HEK293 (cell line): ENCODE measurements around the gene ACAP2.

Source experiments
- CTCF ChIA-PET: fragments of 350-600 bp; formaldehyde crosslinking; extraction: SDS; loops from one replicate; lab custom pipeline; 2021; ENCODE audit warnings: antibody characterized with exemption; lab: Yijun Ruan, JAX
- POLR2A ChIA-PET: fragments of 300-600 bp; formaldehyde crosslinking; extraction: SDS; loops from one replicate; lab custom pipeline; 2020; ENCODE audit warnings: antibody characterized with exemption, inconsistent platforms; lab: Yijun Ruan, JAX
- H3K27ac ChIP-seq: fragments of 200-500 bp; sonication (Bioruptor generic); 2 replicates; pipeline ENCODE4 v1.5.1; 2014; ENCODE audit warnings: low read depth, low read length, control low read depth, inconsistent platforms; ENCODE audit errors: extremely low read depth
- H3K36me3 ChIP-seq, 2 experiments: fragments of 200-500 bp in 1 of 2; sonication (Bioruptor generic) in 1 of 2; 1 replicate in 1 of 2; 2 replicates in 1 of 2; pipeline ENCODE4 v1.5.1; 2014 to 2017; ENCODE audit warnings: inconsistent platforms in 2 of 2, low read length in 2 of 2; ENCODE audit not compliant: control insufficient read depth in 2 of 2, insufficient read depth in 1 of 2
- H3K4me1 ChIP-seq: fragments of 200-500 bp; sonication (Bioruptor generic); 2 replicates; pipeline ENCODE4 v1.5.1; 2014; ENCODE audit warnings: mild to moderate bottlenecking, low read length, inconsistent platforms; ENCODE audit not compliant: control insufficient read depth, insufficient read depth
- H3K4me3 ChIP-seq: 2 replicates; pipeline ENCODE4 v1.5.1; 2011; ENCODE audit warnings: low read depth, mild to moderate bottlenecking, control low read depth, low read length, moderate library complexity
- H3K9me3 ChIP-seq: fragments of 200-500 bp; sonication (Bioruptor generic); 2 replicates; pipeline ENCODE4 v1.5.1; 2014; ENCODE audit warnings: low read depth, low read length, inconsistent platforms; ENCODE audit not compliant: control insufficient read depth, insufficient read depth
- EGR2 ChIP-seq: fragments of 450-650 bp; formaldehyde crosslinking; IDR thresholded peaks from 2 replicates; pipeline ENCODE4 v1.5.1; 2016; ENCODE audit warnings: low read depth, missing biosample characterization, missing genetic modification characterization
- ELK4 ChIP-seq: IDR thresholded peaks from 2 replicates; pipeline ENCODE4 v1.6.1; 2011; ENCODE audit warnings: mild to moderate bottlenecking, low read depth, low read length, borderline replicate concordance
- GLI4 ChIP-seq: fragments of 450-650 bp; formaldehyde crosslinking; IDR thresholded peaks from 2 replicates; pipeline ENCODE4 v1.5.1; 2016; ENCODE audit warnings: missing biosample characterization, missing genetic modification characterization
- MYNN ChIP-seq: fragments of 450-650 bp; formaldehyde crosslinking; IDR thresholded peaks from 2 replicates; pipeline ENCODE4 v1.5.1; 2016; ENCODE audit warnings: missing biosample characterization, missing genetic modification characterization, borderline replicate concordance
- PRDM6 ChIP-seq: fragments of 450-650 bp; formaldehyde crosslinking; IDR thresholded peaks from 2 replicates; pipeline ENCODE4 v1.5.1; 2017; ENCODE audit warnings: missing biosample characterization, missing genetic modification characterization
- RBAK ChIP-seq: fragments of 450-650 bp; formaldehyde crosslinking; IDR thresholded peaks from 2 replicates; pipeline ENCODE4 v1.5.1; 2016; ENCODE audit warnings: missing biosample characterization, missing genetic modification characterization
- TRIM28 ChIP-seq: IDR thresholded peaks from 2 replicates; pipeline ENCODE4 v1.6.1; 2011; ENCODE audit warnings: low read length, control low read depth, borderline replicate concordance
- ZBTB49 ChIP-seq: fragments of 450-650 bp; formaldehyde crosslinking; IDR thresholded peaks from 2 replicates; pipeline ENCODE4 v1.5.1; 2016; ENCODE audit warnings: missing biosample characterization, missing genetic modification characterization, low read depth
- ZFP37 ChIP-seq: fragments of 450-650 bp; formaldehyde crosslinking; IDR thresholded peaks from 2 replicates; pipeline ENCODE4 v1.5.1; 2016; ENCODE audit warnings: missing biosample characterization, missing genetic modification characterization
- ZNF121 ChIP-seq: fragments of 450-650 bp; formaldehyde crosslinking; IDR thresholded peaks from 2 replicates; pipeline ENCODE4 v1.5.1; 2016; ENCODE audit warnings: missing biosample characterization, missing genetic modification characterization
- ZNF311 ChIP-seq: fragments of 450-650 bp; formaldehyde crosslinking; IDR thresholded peaks from 2 replicates; pipeline ENCODE4 v1.5.1; 2017; ENCODE audit warnings: missing biosample characterization, missing genetic modification characterization, borderline replicate concordance
- ZNF513 ChIP-seq: fragments of 450-650 bp; IDR thresholded peaks from 2 replicates; pipeline ENCODE4 v1.5.1; 2018; ENCODE audit warnings: missing biosample characterization, missing genetic modification characterization
- ZNF654 ChIP-seq: fragments of 450-650 bp; formaldehyde crosslinking; IDR thresholded peaks from 2 replicates; pipeline ENCODE4 v1.5.1; 2016; ENCODE audit warnings: low read depth, missing biosample characterization, missing genetic modification characterization
- ZNF701 ChIP-seq: fragments of 450-650 bp; formaldehyde crosslinking; IDR thresholded peaks from 2 replicates; pipeline ENCODE4 v1.5.1; 2016; ENCODE audit warnings: missing biosample characterization, missing genetic modification characterization
- TF ChIP-seq, protein P1 (sequence below): fragments of 450-650 bp; formaldehyde crosslinking; IDR thresholded peaks from 2 replicates; pipeline ENCODE4 v1.5.1; 2016; ENCODE audit warnings: missing biosample characterization, missing genetic modification characterization

Gene ACAP2

DNA sequence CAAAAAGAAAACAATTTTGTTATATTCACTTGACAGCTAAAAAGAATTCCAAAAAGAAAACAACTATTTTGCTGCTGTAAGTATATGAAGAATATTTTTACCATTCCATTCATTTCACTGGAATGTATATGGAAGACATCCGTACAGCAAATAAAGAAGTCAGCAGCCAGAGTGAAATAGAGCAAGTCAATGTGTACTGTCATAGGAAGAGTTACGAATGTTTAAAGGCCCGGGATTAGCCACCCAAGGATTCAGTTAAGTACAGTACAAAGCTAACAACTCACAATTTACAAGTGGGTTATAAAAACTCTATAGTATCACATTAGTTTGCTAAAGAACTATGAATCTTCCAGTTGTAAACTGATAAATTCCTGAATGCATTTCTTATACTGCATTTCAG, 157.4 kb downstream of the ACAP2 start:
- Histone ChIP-seq H3K4me3 (no peak overlapping the region), H3K9me3 (no peaks in the 10 kb centered on the region), H3K27ac (no peak overlapping the region), H3K4me1 (no peaks in the 10 kb centered on the region), H3K36me3 (peaks cover 0 to 17% of the 10 kb centered on the region in 2 experiments; a peak in 2 of 3 replicates)
- no peak for TF ChIP-seq ZNF121 (tag by site-specific recombination)
- CTCF ChIA-PET: interaction anchor here (0.7 to 1.1 kb wide), 2 partner anchors 14 to 234 kb away, joined by 3 to 5 read pairs; partner anchors contain the start of gene XXYLT1
- POLR2A ChIA-PET: no interaction called here

GRCh38 chr3:195284842-195285241, 158.0 kb downstream of the ACAP2 start:
- Histone ChIP-seq H3K36me3 (peaks cover 0 to 14% of the 10 kb centered on the region in 2 experiments; a peak in 2 of 3 replicates), H3K9me3 (no peaks in the 10 kb centered on the region), H3K27ac (no peak overlapping the region), H3K4me1 (no peaks in the 10 kb centered on the region), H3K4me3 (no peak overlapping the region)
- CTCF ChIA-PET: interaction anchor here (0.5 to 1.1 kb wide), 4 partner anchors 14 to 235 kb away, joined by 3 to 5 read pairs (median 3); partner anchors contain the start of gene XXYLT1
- no peak for TF ChIP-seq MYNN (tag by site-specific recombination)
- no peak for TF ChIP-seq TRIM28
- TF ChIP-seq, protein P1, sequence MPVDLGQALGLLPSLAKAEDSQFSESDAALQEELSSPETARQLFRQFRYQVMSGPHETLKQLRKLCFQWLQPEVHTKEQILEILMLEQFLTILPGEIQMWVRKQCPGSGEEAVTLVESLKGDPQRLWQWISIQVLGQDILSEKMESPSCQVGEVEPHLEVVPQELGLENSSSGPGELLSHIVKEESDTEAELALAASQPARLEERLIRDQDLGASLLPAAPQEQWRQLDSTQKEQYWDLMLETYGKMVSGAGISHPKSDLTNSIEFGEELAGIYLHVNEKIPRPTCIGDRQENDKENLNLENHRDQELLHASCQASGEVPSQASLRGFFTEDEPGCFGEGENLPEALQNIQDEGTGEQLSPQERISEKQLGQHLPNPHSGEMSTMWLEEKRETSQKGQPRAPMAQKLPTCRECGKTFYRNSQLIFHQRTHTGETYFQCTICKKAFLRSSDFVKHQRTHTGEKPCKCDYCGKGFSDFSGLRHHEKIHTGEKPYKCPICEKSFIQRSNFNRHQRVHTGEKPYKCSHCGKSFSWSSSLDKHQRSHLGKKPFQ (tag by site-specific recombination): no peak
- TF ChIP-seq ZBTB49 (tag by site-specific recombination): no peak
- no peak for TF ChIP-seq ELK4
- TF ChIP-seq ZNF701 (tag by site-specific recombination): no peak
- no peak for TF ChIP-seq RBAK
- no peak for TF ChIP-seq EGR2 (tag by site-specific recombination)
- no peak for TF ChIP-seq GLI4 (tag by site-specific recombination)
- TF ChIP-seq PRDM6 (tag by site-specific recombination): no peak
- no peak for TF ChIP-seq ZNF513 (tag by site-specific recombination)
- TF ChIP-seq ZNF311 (tag by site-specific recombination): no peak
- TF ChIP-seq ZFP37 (tag by site-specific recombination): no peak
- TF ChIP-seq ZNF654: no peak
- POLR2A ChIA-PET: no interaction called here
